Measurements from ENCODE around the gene KIF26B.

DNA sequence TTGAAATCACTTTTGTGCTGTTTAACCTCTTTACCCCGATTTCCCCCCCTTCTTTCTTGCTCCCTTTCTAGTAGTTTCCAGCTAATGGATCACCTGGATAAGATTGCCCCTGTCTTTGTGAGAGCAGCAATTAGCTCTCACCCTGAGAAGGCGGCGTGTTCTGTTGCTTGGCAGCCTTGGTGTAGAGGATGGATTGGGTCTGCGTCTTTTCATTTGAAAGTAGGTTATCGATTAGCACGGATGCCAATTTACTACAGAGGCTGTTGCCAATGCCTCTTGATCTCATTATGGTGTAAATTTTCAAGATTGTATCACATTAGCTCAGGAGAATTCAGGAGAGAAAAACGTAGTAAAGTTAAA is 26.4 kb downstream of the KIF26B start:
- TF ChIP-seq POLR2AphosphoS5 (IDR thresholded peaks at IDR 0.05; ENCODE audit: low read depth, low read length) (no peak), CHD2 (IDR thresholded peaks at IDR 0.05; ENCODE audit: low read length, partially characterized antibody) (no peak), GABPA (IDR thresholded peaks at IDR 0.05; ENCODE audit: low read depth) (no peak), JUND (IDR thresholded peaks at IDR 0.05) (no peak)

Data from SK-N-SH (cell line).